ENCODE measurements around the gene ACO1. TPM values are rescaled to one million over a fixed set of nuclear protein-coding genes. Genes with fewer than 3 reads are reported as not detected.

The ACO1 gene
- total RNA-seq, 1 experiment from 2014 or later, result 36.2 TPM

DNA sequence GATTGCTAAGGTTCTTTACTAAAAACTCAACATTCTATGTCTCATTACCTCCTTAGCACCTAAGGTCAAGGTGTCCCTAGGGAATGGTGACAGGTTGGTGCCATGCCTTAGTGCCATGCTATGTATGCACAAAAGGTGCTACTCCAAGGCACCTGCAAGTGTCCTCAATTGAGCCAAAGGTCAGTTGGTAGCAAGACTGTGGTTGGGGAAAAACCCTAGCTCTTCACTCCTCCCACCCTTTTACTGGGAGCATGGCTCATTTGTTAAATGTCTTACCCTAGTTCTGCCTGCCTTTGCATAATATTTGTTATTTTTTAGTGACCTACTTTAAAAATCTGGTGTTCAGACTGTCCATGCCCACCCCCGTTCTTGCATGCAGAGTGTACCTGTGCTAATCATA, 17.0 kb downstream of the ACO1 start (continued):
- TF ChIP-seq TCF7L2 (IDR thresholded peaks at IDR 0.05; ENCODE audit: borderline replicate concordance, extremely low read depth, insufficient read depth, insufficient read length) (no peak), JUND (IDR thresholded peaks at IDR 0.05) (no peak), CBX3 (IDR thresholded peaks at IDR 0.05; ENCODE audit: low read depth) (no peak), ZNF274 (IDR thresholded peaks at IDR 0.05; ENCODE audit: low read depth, low read length) (no peak), SP1 (IDR thresholded peaks at IDR 0.05; ENCODE audit: low read depth) (no peak), EGR1 (IDR thresholded peaks at IDR 0.05; ENCODE audit: low read depth) (no peak)

DNA sequence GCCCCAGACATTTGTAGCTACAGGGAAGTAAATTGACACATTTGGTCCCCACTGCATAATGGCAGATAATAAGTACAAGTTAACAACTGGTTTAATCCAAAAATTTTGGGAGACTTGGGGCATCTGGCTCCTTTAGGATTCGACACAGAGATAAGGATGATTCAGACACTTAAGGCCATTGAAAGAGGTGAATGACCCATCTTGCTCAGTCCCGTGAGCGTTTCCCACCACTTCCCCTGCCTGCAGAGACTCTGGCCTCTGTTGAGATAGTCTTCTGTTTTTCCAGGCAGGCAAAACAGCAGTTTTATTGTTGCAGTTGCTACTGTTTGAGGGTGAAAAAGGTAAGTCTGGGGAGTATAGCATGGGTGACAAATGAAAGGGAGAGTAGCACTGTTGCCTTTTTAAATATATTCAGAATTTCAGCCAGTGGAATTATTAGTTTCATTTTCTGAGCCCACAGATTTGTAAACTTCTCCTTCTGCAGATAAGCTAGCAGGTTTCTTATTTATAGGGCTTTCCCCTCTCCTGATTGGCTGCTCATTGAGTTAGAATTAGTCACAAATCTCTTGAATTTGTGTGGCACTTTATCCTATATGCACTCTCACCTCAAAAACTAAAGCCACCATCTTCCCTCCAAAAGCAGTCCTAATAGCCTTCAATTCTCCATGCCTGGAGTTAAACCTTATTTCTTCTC, 19.3 kb downstream of the ACO1 start:
- ChIA-PET CTCF (no interaction called here), RAD21 (ENCODE audit: low non-redundant PET in 1 of 2, low total read pairs in 2 of 2, uncharacterized antibody in 2 of 2, unreplicated experiment in 2 of 2) (no interaction called here), POLR2A (no interaction called here)
- TF ChIP-seq POLR2AphosphoS5 (IDR thresholded peaks at IDR 0.05; ENCODE audit: low read depth, low read length) (no peak), CEBPB (IDR thresholded peaks at IDR 0.05; ENCODE audit: low read depth) (no peak), YY1 (IDR thresholded peaks at IDR 0.05; ENCODE audit: extremely low read depth, insufficient replicate concordance, low read depth, low read length) (no peak), FOSL1 (IDR thresholded peaks at IDR 0.05; ENCODE audit: low read depth) (no peak)
- TF ChIP-seq, protein P1, sequence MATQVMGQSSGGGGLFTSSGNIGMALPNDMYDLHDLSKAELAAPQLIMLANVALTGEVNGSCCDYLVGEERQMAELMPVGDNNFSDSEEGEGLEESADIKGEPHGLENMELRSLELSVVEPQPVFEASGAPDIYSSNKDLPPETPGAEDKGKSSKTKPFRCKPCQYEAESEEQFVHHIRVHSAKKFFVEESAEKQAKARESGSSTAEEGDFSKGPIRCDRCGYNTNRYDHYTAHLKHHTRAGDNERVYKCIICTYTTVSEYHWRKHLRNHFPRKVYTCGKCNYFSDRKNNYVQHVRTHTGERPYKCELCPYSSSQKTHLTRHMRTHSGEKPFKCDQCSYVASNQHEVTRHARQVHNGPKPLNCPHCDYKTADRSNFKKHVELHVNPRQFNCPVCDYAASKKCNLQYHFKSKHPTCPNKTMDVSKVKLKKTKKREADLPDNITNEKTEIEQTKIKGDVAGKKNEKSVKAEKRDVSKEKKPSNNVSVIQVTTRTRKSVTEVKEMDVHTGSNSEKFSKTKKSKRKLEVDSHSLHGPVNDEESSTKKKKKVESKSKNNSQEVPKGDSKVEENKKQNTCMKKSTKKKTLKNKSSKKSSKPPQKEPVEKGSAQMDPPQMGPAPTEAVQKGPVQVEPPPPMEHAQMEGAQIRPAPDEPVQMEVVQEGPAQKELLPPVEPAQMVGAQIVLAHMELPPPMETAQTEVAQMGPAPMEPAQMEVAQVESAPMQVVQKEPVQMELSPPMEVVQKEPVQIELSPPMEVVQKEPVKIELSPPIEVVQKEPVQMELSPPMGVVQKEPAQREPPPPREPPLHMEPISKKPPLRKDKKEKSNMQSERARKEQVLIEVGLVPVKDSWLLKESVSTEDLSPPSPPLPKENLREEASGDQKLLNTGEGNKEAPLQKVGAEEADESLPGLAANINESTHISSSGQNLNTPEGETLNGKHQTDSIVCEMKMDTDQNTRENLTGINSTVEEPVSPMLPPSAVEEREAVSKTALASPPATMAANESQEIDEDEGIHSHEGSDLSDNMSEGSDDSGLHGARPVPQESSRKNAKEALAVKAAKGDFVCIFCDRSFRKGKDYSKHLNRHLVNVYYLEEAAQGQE (IDR thresholded peaks at IDR 0.05; ENCODE audit: low read depth), result no peak
- TF ChIP-seq, protein P2, sequence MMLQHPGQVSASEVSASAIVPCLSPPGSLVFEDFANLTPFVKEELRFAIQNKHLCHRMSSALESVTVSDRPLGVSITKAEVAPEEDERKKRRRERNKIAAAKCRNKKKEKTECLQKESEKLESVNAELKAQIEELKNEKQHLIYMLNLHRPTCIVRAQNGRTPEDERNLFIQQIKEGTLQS (IDR thresholded peaks at IDR 0.05), result no peak
- Histone ChIP-seq H4K20me1 (ENCODE audit: insufficient read depth) (no peaks in the 10 kb centered on the region), H3K36me3 (ENCODE audit: control insufficient read depth in 1 of 2, insufficient read depth in 2 of 2, low read length in 2 of 2) (peaks cover 7 to 22% of the 10 kb centered on the region in 2 experiments; a peak in 3 of 4 replicates), H3K79me2 (ENCODE audit: insufficient read depth, low read length) (0 out of 2 replicates have a peak, but pooled peaks cover 8% of the 10 kb centered on the region), H3K27me3 (ENCODE audit: insufficient read depth, low read length) (no peaks in the 10 kb centered on the region), H2AFZ (ENCODE audit: low read depth, low read length, poor library complexity, severe bottlenecking) (no peak overlapping the region), H3K9me2 (ENCODE audit: insufficient read depth) (no peaks in the 10 kb centered on the region), H3K9ac (ENCODE audit: low read length) (no peak overlapping the region), H3K4me1 (ENCODE audit: control insufficient read depth in 1 of 2, insufficient read depth in 2 of 2, low read length in 2 of 2) (no peaks in the 10 kb centered on the region), H3K27ac (ENCODE audit: low read depth, low read length) (no peak overlapping the region), H3K4me2 (ENCODE audit: low read length) (no peak overlapping the region), H3K4me3 (replicated peaks in 1 of 2; ENCODE audit: low read depth in 1 of 2, low read length in 2 of 2) (no peak overlapping the region), H3K9me3 (ENCODE audit: control insufficient read depth in 1 of 2, insufficient read depth in 1 of 2, low read depth in 1 of 2, low read length in 2 of 2) (0 out of 4 replicates have a peak, but pooled peaks cover 3 to 6% of the 10 kb centered on the region in 2 experiments)
- no TSS peak for BruUV-seq (replicated peaks)
- ATAC-seq, result no peak
- no peak for DNase-seq (ENCODE audit: low read depth, low spot score)
- intact Hi-C loops (cut with micrococcal nuclease), result no loop called here
